Measurements from ENCODE around the gene COL1A2. TPM values are rescaled to one million over a fixed set of nuclear protein-coding genes. Genes with fewer than 3 reads are reported as not detected.

COL1A2 gene
- total RNA-seq, 2 experiments from 2014 or later, result 0.28 to 0.33 TPM

GRCh38 chr7:94466516-94466915, 71.8 kb downstream of the COL1A2 start:
- Histone ChIP-seq H3K27me3 (ENCODE audit: control insufficient read depth in 1 of 2, insufficient read depth in 2 of 2, low read length in 2 of 2) (no peaks in the 10 kb centered on the region), H3K4me1 (ENCODE audit: insufficient read depth, low read length) (no peaks in the 10 kb centered on the region), H3K36me3 (ENCODE audit: insufficient read depth, low read length) (no peaks in the 10 kb centered on the region), H3K27ac (ENCODE audit: low read depth in 1 of 2, low read length in 2 of 2) (no peak overlapping the region), H3K9me3 (ENCODE audit: control insufficient read depth in 1 of 2, insufficient read depth in 1 of 2, low read length in 2 of 2) (peaks cover 0 to 4% of the 10 kb centered on the region in 2 experiments), H3K4me3 (ENCODE audit: low read length) (no peak overlapping the region)
- no peaks in the 10 kb centered on the region for H3K36me3 Mint-ChIP-seq (ENCODE audit: low read depth)
- TF ChIP-seq CTCF (IDR thresholded peaks at IDR 0.05), result no peak
- ChIA-PET POLR2A (no interaction called here), CTCF (interaction anchor here (0.7 kb wide), 1 partner anchor 31 kb away, joined by 3 read pairs; no protein-coding TSS in a partner anchor)
- no peaks in the 10 kb centered on the region for H3K4me1 Mint-ChIP-seq (ENCODE audit: low read depth)
- H3K27me3 Mint-ChIP-seq, result no peaks in the 10 kb centered on the region
- ATAC-seq (ENCODE audit: poor library complexity) (no peak), DNase-seq (no peak)
- peaks cover 3% of the 10 kb centered on the region for H3K9me3 Mint-ChIP-seq
- H3K27ac Mint-ChIP-seq, result no peak overlapping the region
- intact Hi-C loops (cut with DNase I, micrococcal nuclease), result no loop called here
- H3K4me3 Mint-ChIP-seq, result no peak overlapping the region

- no peak overlapping the region for H3K4me3 ChIP-seq (ENCODE audit: low read length)
- H3K27ac Mint-ChIP-seq, result no peak overlapping the region
- peaks cover 0 to 2% of the 10 kb centered on the region in 2 experiments for H3K27me3 ChIP-seq (ENCODE audit: control insufficient read depth in 1 of 2, insufficient read depth in 2 of 2, low read length in 2 of 2)
- H3K36me3 Mint-ChIP-seq (ENCODE audit: low read depth), result no peaks in the 10 kb centered on the region
- H3K4me1 Mint-ChIP-seq (ENCODE audit: low read depth), result no peaks in the 10 kb centered on the region
- H3K27ac ChIP-seq (ENCODE audit: low read depth in 1 of 2, low read length in 2 of 2), result no peak overlapping the region
- H3K9me3 Mint-ChIP-seq, result peaks cover 7% of the 10 kb centered on the region
- DNase-seq (no peak), ATAC-seq (ENCODE audit: poor library complexity) (no peak)
- H3K4me1 ChIP-seq (ENCODE audit: insufficient read depth, low read length), result no peaks in the 10 kb centered on the region
- ChIA-PET POLR2A (no interaction called here), CTCF (no interaction called here)
- TF ChIP-seq CTCF (IDR thresholded peaks at IDR 0.05), result no peak
- H3K4me3 Mint-ChIP-seq, result no peak overlapping the region
- H3K9me3 ChIP-seq (ENCODE audit: control insufficient read depth in 1 of 2, insufficient read depth in 1 of 2, low read length in 2 of 2), result peaks cover 0 to 9% of the 10 kb centered on the region in 2 experiments
- intact Hi-C loops (cut with DNase I, micrococcal nuclease), result no loop called here
- no peaks in the 10 kb centered on the region for H3K36me3 ChIP-seq (ENCODE audit: insufficient read depth, low read length)
- peaks cover 18% of the 10 kb centered on the region for H3K27me3 Mint-ChIP-seq
These were observed 76.9 kb downstream of the COL1A2 start for GRCh38 chr7:94471604-94472003.

- POLR2A ChIA-PET, result no interaction called here
- Histone ChIP-seq H3K27me3 (ENCODE audit: control insufficient read depth in 1 of 2, insufficient read depth in 2 of 2, low read length in 2 of 2) (peaks cover 0 to 3% of the 10 kb centered on the region in 2 experiments), H3K9me3 (ENCODE audit: control insufficient read depth in 1 of 2, insufficient read depth in 1 of 2, low read length in 2 of 2) (peaks cover 0 to 9% of the 10 kb centered on the region in 2 experiments), H3K4me3 (ENCODE audit: low read length) (no peak overlapping the region), H3K4me1 (ENCODE audit: insufficient read depth, low read length) (no peaks in the 10 kb centered on the region), H3K27ac (ENCODE audit: low read depth in 1 of 2, low read length in 2 of 2) (no peak overlapping the region), H3K36me3 (ENCODE audit: insufficient read depth, low read length) (no peaks in the 10 kb centered on the region)
- peaks cover 18% of the 10 kb centered on the region for H3K27me3 Mint-ChIP-seq
- DNase-seq (no peak), ATAC-seq (ENCODE audit: poor library complexity) (no peak)
- no peaks in the 10 kb centered on the region for H3K36me3 Mint-ChIP-seq (ENCODE audit: low read depth)
- no peak for TF ChIP-seq CTCF (IDR thresholded peaks at IDR 0.05)
- H3K4me3 Mint-ChIP-seq, result no peak overlapping the region
- no peak overlapping the region for H3K27ac Mint-ChIP-seq
- H3K4me1 Mint-ChIP-seq (ENCODE audit: low read depth), result no peaks in the 10 kb centered on the region
- CTCF ChIA-PET, result no interaction called here
- intact Hi-C loops (cut with DNase I, micrococcal nuclease), result no loop called here
- peaks cover 7% of the 10 kb centered on the region for H3K9me3 Mint-ChIP-seq
These were observed 77.9 kb downstream of the COL1A2 start for GRCh38 chr7:94472608-94473007.

Data from CD4-positive, alpha-beta T cell (primary cell).